HL-60 (cell line): ENCODE data around the gene PNPLA6.
"Not testable (repeated sequence)": the region's sequence is repeated elsewhere in the genome, so short reads cannot be mapped to it uniquely, and the experiment has no call there.

Experiments
- DNase-seq, 2 experiments: peaks; one replicate each; pipeline ENCODE4 v3.0.0-alpha.2; 2010 to 2020; ENCODE audit warnings: low read depth in 1 of 2, low spot score in 1 of 2
- H3K27ac ChIP-seq: fragments of 250-450 bp; sonication (Bioruptor Pico); replicated peaks from 2 replicates; pipeline ENCODE4 v1.5.1; 2020; ENCODE audit warnings: mild to moderate bottlenecking, moderate library complexity
- H3K27me3 ChIP-seq: fragments of 250-450 bp; sonication (Bioruptor Pico); 2 replicates; pipeline ENCODE4 v1.5.1; 2021; ENCODE audit warnings: mild to moderate bottlenecking, moderate library complexity; ENCODE audit not compliant: insufficient read depth, poor library complexity, severe bottlenecking
- H3K4me3 ChIP-seq: replicated peaks from 2 replicates; pipeline ENCODE4 v1.5.1; 2011; ENCODE audit warnings: mild to moderate bottlenecking, control low read depth, low read length; ENCODE audit not compliant: insufficient read depth
- CTCF ChIP-seq: IDR thresholded peaks from one replicate; pipeline ENCODE4 v1.5.1; 2011; ENCODE audit warnings: low read length, control low read depth, inconsistent platforms; ENCODE audit not compliant: insufficient read depth
- GABPA ChIP-seq: IDR thresholded peaks from 2 replicates; pipeline ENCODE4 v1.6.1; 2012; ENCODE audit warnings: low read depth
- POLR2AphosphoS5 ChIP-seq: IDR thresholded peaks from 2 replicates; pipeline ENCODE4 v1.6.1; 2012; ENCODE audit warnings: low read depth
- REST ChIP-seq: IDR thresholded peaks from 2 replicates; pipeline ENCODE4 v1.6.1; 2012; ENCODE audit warnings: low read depth; ENCODE audit not compliant: insufficient replicate concordance
- SPI1 ChIP-seq: IDR thresholded peaks from 2 replicates; pipeline ENCODE4 v1.6.1; 2012; ENCODE audit warnings: low read depth, mild to moderate bottlenecking, borderline replicate concordance

PNPLA6 gene

GRCh38 chr19:7534531-7535046 lies 928 bp upstream of the PNPLA6 start:
- Histone ChIP-seq H3K4me3 (no peak overlapping the region), H3K27me3 (no peaks in the 10 kb centered on the region), H3K27ac (no peak overlapping the region)
- TF ChIP-seq GABPA, result no peak
- TF ChIP-seq CTCF, result no peak
- no peak for DNase-seq

- H3K27me3 ChIP-seq, result no peaks in the 10 kb centered on the region
- no peak for TF ChIP-seq POLR2AphosphoS5
- TF ChIP-seq SPI1, result no peak
- no peak for TF ChIP-seq REST
- TF ChIP-seq GABPA, result no peak
- no peak for TF ChIP-seq CTCF
- peak overlapping the region; percentile 29 for H3K27ac ChIP-seq
- DNase-seq, result no peak
- peak overlapping the region; percentile 99 for H3K4me3 ChIP-seq
These were observed 630 bp downstream of the PNPLA6 start for GRCh38 chr19:7535998-7536695.

- H3K4me3 ChIP-seq, H3K27me3 ChIP-seq, H3K27ac ChIP-seq, DNase-seq: not testable (repeated sequence)
These were observed 3.5 kb downstream of the PNPLA6 start for GRCh38 chr19:7538990-7539389.

GRCh38 chr19:7539827-7540425 lies 4.4 kb downstream of the PNPLA6 start:
- no peak overlapping the region for H3K27ac ChIP-seq
- DNase-seq, result no peak
- H3K27me3 ChIP-seq, result no peaks in the 10 kb centered on the region
- TF ChIP-seq CTCF (no peak), REST (no peak), SPI1 (no peak), POLR2AphosphoS5 (no peak), GABPA (no peak)
- no peak overlapping the region for H3K4me3 ChIP-seq
